HK-2 (cell line): Measurements from ENCODE around the gene MTF2.

Experiments used
- DNase-seq: peaks from one replicate; pipeline ENCODE4 v3.0.0-alpha.2; 2018; ENCODE audit not compliant: unreplicated experiment

Gene MTF2

DNA sequence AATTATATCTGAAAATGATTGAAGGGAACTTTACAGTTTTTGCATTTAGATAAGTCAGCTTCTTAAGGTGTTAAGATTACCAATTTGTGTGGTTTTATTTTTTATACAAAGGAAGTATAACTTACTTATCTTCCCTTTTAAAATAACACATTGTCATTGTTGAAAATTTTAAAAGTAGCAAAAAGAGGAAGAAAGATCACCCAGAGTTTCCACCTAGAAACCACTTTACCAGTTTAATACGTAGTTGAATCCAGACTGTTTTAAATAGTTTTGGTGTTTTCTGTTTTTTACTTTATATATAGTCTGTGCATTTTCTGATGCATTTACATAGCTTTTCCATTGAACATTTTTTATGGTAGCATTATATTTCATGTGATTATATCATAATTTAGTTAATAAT, 107.6 kb downstream of the MTF2 start:
- DNase-seq = no peak
